ENCODE results near the gene GPR107.
"Not testable (repeated sequence)": the region's sequence is repeated elsewhere in the genome, so short reads cannot be mapped to it uniquely, and the experiment has no call there.

Gene GPR107

GRCh38 chr9:130053504-130054324, at the start of gene GPR107:
GPR107 (plus strand) TSS chr9:130053906; CDS start chr9:130053933, 27 bp downstream.
- peak; percentile 88 for DNase-seq (ENCODE audit: low read depth, low spot score)

DNA sequence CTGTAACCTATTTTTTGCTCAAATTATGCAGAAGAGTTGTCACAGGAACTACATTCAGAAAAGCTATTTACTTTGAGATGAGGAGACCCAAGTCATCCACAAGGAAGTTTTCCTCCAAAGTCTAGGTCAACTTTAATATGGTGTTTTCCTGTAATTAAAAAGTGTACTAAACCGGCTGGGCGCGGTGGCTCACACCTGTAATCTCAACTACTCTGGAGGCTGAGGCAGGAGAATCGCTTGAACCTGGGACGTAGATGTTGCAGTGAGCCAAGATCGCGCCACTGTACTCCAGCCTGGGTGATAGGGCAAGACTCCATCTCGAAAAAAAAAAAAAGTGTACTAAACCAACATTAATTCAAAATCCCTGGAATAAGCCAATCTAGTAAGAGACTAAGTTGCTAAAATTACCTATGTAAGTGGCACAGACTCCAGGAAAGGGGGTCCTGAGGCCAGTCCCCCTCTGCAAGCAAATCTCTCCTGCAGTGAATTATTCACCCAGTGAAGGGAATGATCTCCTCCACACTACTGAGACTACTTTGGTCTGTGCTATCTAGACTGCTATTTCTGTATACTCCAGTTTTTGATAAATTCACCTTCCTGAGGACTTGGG, 49.7 kb upstream of the GPR107 start:
- no peak for DNase-seq (ENCODE audit: low read depth, low spot score)

GRCh38 chr9:130006952-130007351, 46.8 kb upstream of the GPR107 start:
- not testable (repeated sequence) for DNase-seq (ENCODE audit: low read depth, low spot score)

DNA sequence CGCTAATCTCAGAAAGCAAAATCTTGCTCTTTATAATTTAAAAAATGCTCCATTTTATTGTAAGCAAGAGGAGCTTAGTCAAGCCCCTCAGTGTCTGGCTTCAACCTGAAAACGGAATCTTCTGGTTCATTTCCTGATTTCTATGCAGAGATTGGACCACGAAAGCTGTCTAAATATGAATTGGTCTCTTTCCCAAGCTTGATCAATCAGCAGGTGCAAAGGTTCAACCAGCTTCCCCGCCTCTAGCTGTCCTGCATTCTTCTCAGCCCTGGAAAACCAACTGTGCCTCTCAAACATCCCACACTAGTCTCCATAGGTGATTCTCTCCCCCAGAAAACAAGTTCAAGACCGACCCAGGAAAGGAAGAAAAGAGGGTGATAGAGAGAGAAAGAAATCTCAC, 45.2 kb upstream of the GPR107 start:
- DNase-seq (ENCODE audit: low read depth, low spot score) = no peak

- DNase-seq (ENCODE audit: low read depth, low spot score) = not testable (repeated sequence)
Observed at GRCh38 chr9:130009546-130009945, 44.2 kb upstream of the GPR107 start.

DNA sequence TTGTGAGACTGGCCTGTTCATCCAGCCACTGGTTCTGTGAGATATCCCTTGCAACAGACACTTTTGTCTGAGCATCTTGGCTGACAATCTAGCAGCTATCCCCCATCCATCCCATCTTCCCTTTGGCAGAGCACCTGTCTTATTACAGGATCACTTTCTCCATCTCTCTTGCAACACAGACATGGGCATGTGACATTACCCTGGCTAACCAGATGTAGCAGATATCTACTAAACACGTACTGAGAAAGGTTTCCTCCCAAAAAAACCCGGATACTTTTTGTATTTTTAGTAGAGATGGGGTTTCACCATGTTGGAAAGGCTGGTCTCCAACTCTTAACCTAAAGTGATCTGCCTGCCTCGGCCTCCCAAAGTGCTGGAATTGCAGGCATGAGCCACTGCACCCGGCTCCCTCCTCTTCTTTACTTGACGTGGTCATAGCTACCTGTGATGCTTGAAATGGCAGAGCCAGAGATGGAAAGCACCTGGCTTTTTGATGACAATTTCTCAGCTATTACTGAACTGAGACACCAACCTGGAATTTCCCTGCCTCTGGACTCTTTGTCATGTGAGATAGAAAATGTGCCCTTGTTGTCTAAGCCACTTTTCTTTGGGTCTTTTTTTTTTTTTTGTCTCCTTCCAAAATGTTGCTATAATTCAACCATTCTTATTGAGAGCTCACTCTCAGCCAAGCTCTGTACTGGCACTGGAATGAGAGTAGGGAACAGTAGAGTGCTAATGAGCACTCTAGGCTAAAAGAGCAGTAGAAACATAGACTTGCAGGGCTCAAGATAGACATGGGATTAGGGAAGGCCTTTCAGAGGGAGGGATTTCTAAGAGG, 43.3 kb upstream of the GPR107 start:
- DNase-seq (ENCODE audit: low read depth, low spot score) = no peak

- no peak for DNase-seq (ENCODE audit: low read depth, low spot score)
Observed at GRCh38 chr9:130013326-130013725, 40.4 kb upstream of the GPR107 start.

DNA sequence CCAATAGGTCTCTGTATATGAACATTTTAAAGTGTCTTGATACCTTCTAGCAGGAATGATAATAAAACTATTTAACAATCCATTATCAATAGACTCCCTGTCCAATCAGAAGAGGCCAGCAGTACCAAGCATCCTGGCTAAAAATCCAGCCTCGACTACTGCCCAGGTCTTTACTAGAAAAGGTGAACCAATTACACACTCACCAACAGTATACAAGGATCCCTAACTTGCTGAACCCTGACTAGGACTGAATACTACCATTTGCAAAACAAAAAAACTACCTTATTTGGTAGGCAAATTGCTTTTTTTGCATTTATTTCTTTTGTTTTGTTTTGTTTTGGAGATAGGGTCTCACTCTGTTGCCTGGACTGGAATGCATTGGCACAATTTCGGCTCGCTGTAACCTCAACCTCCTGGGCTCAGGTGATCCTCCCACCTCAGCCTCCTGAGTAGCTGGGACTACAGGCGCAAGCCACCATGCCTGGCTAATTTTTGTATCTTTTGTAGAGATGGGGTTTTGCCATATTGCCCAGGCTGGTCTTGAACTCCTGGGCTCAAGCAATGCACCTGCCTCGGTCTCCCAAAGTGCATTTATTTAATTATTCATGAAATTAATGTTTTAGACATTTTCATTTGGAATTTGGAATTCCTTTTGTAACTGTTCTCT, 38.2 kb upstream of the GPR107 start:
- no peak for DNase-seq (ENCODE audit: low read depth, low spot score)

- DNase-seq (ENCODE audit: low read depth, low spot score) = peak; percentile 69
Observed at GRCh38 chr9:130017076-130017475, 36.6 kb upstream of the GPR107 start.

DNA sequence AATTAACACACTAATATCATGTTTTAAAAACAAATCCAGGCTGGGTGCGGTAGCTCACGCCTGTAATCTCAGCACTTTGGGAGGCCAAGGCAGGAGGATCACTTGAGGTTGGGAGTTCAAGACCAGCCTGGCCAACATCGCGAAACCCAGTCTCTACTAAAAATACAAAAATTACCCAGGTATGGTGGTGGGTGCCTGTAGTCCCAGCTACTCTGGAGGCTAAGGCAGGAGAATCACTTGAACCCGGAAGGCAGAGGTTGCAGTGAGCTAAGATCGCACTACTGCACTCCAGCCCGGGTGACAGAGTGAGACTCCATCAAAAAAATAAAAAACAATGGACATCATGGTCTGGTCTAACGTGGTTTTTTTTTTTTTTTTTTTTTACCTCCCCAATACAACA, 36.2 kb upstream of the GPR107 start:
- not testable (repeated sequence) for DNase-seq (ENCODE audit: low read depth, low spot score)

DNA sequence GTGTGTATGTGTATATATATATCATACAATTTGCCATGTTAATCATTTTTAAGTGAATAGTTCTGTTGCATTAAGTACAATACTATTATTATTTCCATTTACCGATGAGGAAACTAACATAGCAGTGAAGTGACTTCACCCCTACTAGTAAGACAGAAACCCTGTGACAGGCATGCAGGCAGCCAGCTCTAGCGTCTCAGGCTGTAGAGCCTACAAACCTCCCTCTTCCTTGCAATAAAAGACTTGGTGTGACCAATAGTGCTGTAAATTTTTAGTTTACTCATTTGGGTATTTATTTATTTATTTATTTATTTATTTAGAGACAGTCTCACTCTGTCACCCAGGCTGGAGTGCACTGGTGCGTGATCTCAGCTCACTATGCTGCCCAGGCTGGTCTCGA, 35.4 kb upstream of the GPR107 start:
- DNase-seq (ENCODE audit: low read depth, low spot score) = no peak

DNA sequence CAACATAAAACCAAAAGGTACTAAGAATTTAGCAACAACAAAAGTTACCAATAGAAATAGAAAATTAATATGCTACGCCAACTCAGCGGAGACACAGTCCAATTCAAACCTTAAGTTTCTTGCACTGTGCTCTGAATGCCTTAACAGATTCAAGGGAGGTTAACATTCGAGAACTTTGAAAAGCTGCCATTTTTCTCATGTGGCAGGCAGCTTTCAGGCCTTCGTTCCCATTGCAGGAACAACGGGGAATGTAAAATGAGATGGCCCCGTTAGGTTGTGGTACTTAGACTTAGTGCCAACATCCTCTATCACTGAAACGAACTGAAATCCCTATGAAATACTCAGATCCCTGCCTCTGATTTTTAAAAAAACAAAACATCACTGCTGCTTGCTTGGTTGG, 33.1 kb upstream of the GPR107 start:
- DNase-seq (ENCODE audit: low read depth, low spot score) = peak; percentile 25

DNA sequence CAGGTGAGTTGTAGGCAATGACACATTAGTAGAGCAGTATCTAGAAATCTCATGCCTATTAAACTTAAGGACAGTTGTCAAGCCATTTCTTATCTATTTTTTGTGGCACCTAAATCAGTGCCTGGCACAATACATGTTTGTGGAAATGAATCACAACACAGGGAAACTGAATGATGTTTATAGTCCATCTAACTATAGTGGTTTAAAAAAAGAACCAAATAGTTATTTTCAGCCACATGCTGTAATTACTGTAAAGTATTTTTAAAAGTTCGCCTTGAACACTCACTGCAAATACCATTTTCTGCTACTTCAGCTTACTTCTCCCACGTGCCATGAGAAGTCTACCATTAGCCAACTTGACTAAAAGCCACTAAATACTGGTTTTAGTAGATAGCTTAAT, 32.6 kb upstream of the GPR107 start:
- no peak for DNase-seq (ENCODE audit: low read depth, low spot score)

DNA sequence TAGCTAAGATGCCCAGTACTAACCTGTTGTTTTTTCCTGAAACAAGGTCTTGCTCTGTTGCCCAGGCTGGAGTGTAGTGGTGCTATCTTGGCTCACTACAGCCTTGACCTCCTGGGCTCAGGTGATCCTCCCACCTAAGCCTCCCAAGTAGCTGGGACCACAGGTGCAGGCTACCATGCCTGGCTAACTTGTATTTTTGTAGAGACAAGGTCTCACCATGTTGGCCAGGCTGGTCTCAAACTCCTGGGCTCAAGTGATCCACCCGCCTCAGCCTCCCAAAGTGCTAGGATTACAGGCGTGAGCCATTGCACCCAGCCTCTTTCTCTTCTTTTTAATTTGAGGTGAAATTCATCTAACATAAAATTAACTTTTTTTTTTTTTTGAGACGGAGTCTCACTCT, 31.9 kb upstream of the GPR107 start:
- not testable (repeated sequence) for DNase-seq (ENCODE audit: low read depth, low spot score)

- no peak for DNase-seq (ENCODE audit: low read depth, low spot score)
Observed at GRCh38 chr9:130022566-130023143, 31.1 kb upstream of the GPR107 start.

DNA sequence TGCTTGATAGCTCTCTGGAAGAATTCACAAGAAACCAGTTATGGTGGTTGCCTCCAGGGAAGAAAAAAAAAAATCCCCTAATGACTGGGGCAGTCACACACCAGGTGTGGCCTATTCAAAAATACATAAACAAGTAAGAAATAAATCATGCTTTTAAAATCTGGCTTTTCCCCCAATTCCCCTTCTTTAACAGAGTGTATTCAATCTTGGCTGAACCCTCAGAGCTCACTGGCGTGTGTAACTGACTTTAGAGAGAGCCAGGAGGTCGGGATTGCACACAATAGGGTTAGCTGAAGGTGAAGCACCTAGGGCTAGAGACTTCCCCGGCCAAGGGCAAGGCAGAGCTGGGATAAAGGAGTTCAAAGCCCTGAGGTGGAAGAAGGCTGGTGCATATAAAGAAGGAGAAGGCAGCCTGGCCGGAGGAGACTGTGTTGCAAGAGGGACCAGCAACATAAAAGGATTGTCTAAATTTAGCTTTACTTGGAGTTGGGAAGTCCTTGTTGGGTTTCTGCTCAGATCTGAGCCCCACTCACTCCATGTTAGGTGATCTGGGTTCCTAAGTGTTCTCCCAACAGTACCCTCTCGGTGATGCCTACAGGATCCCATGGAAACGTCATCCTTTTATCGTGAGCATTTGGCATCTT, 30.4 kb upstream of the GPR107 start:
- no peak for DNase-seq (ENCODE audit: low read depth, low spot score)

- DNase-seq (ENCODE audit: low read depth, low spot score) = no peak
Observed at GRCh38 chr9:130023994-130024596, 29.6 kb upstream of the GPR107 start.

GRCh38 chr9:130024597-130024994, 29.1 kb upstream of the GPR107 start:
- peak; percentile 43 for DNase-seq (ENCODE audit: low read depth, low spot score)

- no peak for DNase-seq (ENCODE audit: low read depth, low spot score)
Observed at GRCh38 chr9:130026583-130027340, 26.9 kb upstream of the GPR107 start.
